Mesodermal cell (in vitro differentiated cells): ENCODE measurements around the gene ACACA.

Source experiments
- H3K27ac ChIP-seq: 2 replicates; pipeline ENCODE4 v1.7.0; 2013; ENCODE audit warnings: mild to moderate bottlenecking, low read depth, low read length, moderate library complexity; ENCODE audit not compliant: severe bottlenecking
- H3K36me3 ChIP-seq: 2 replicates; pipeline ENCODE4 v1.7.1; 2013; ENCODE audit warnings: mild to moderate bottlenecking, low read length, moderate library complexity; ENCODE audit not compliant: control insufficient read depth, insufficient read depth
- H3K4me1 ChIP-seq: one replicate; pipeline ENCODE4 v1.7.1; 2013; ENCODE audit warnings: mild to moderate bottlenecking, low read length; ENCODE audit not compliant: insufficient read depth, control insufficient read depth, poor library complexity, severe bottlenecking
- H3K4me3 ChIP-seq: 2 replicates; pipeline ENCODE4 v1.7.0; 2013; ENCODE audit warnings: low read length, control low read depth, mild to moderate bottlenecking; ENCODE audit not compliant: insufficient read depth, poor library complexity, severe bottlenecking; ENCODE audit errors: extremely low read depth
- H3K9me3 ChIP-seq: 2 replicates; pipeline ENCODE4 v1.7.1; 2013; ENCODE audit warnings: mild to moderate bottlenecking, low read length, moderate library complexity; ENCODE audit not compliant: control insufficient read depth
- WGBS, 2 experiments: methylation state at CpG; one replicate each; pipeline ENCODE4 v1.1.5; 2013; ENCODE audit warnings: missing lambda C conversion rate in 2 of 2; ENCODE audit not compliant: insufficient coverage in 2 of 2; 5-methylcytosine and 5-hydroxymethylcytosine counted together

ACACA gene

GRCh38 chr17:37043201-37043600, 363.4 kb downstream of the ACACA start:
- Histone ChIP-seq H3K4me3 (no peak overlapping the region), H3K9me3 (no peaks in the 10 kb centered on the region), H3K36me3 (peaks cover 5% of the 10 kb centered on the region), H3K4me1 (peaks cover 33% of the 10 kb centered on the region), H3K27ac (no peak overlapping the region)
- WGBS, 2 experiments: 69 to 78% methylated on average over 3 of the region's 3 CpGs

GRCh38 chr17:37041932-37042331, 364.7 kb downstream of the ACACA start:
- Histone ChIP-seq H3K9me3 (no peaks in the 10 kb centered on the region), H3K4me3 (no peak overlapping the region), H3K36me3 (peaks cover 10% of the 10 kb centered on the region)

GRCh38 chr17:37039269-37039668, 367.4 kb downstream of the ACACA start:
- no peak overlapping the region for H3K4me3 ChIP-seq
- WGBS, 2 experiments: 92 to 96% methylated on average over 5 of the region's 6 CpGs

More at GRCh38 chr17:37041932-37042331, 364.7 kb downstream of the ACACA start:
- Histone ChIP-seq H3K4me1 (peaks cover 26% of the 10 kb centered on the region), H3K27ac (no peak overlapping the region)

GRCh38 chr17:37037590-37038155, 369.0 kb downstream of the ACACA start:
- 90 to 92% methylated on average over 1 to 3 of the region's 5 CpGs for WGBS, 2 experiments
- H3K9me3 ChIP-seq: no peaks in the 10 kb centered on the region
- H3K4me1 ChIP-seq: no peaks in the 10 kb centered on the region
- H3K4me3 ChIP-seq: no peak overlapping the region
- no peak overlapping the region for H3K27ac ChIP-seq
- peaks cover 12% of the 10 kb centered on the region for H3K36me3 ChIP-seq

More at GRCh38 chr17:37039269-37039668, 367.4 kb downstream of the ACACA start:
- H3K4me1 ChIP-seq: peaks cover 9% of the 10 kb centered on the region
- H3K9me3 ChIP-seq: no peaks in the 10 kb centered on the region
- peaks cover 8% of the 10 kb centered on the region for H3K36me3 ChIP-seq
- H3K27ac ChIP-seq: no peak overlapping the region
